SK-N-SH treated with all-trans-retinoic acid at 6 μM for 48 hours (cell line): Measurements from ENCODE around the gene P4HTM.

ENCODE experiments used
- ATAC-seq: fragments of 200-7000 bp; cut with Tn5 transposase; 3 replicates; pipeline ENCODE4 v1.9.1; 2020; ENCODE audit warnings: mild to moderate bottlenecking, moderate library complexity
- ARNTL ChIP-seq: fragments of 450-650 bp; formaldehyde crosslinking; IDR thresholded peaks from 2 replicates; pipeline ENCODE4 v1.5.0; 2020; ENCODE audit warnings: low read depth, mild to moderate bottlenecking, moderate library complexity, borderline replicate concordance
- CREB5 ChIP-seq: fragments of 250-450 bp; sonication (Bioruptor Pico); IDR thresholded peaks from 2 replicates; pipeline ENCODE4 v1.5.1; 2020; ENCODE audit warnings: low read depth, mild to moderate bottlenecking, moderate library complexity
- CSRNP3 ChIP-seq: fragments of 250-450 bp; sonication (Bioruptor Pico); IDR thresholded peaks from 2 replicates; pipeline ENCODE4 v1.5.1; 2021; ENCODE audit warnings: mild to moderate bottlenecking, moderate library complexity
- ESRRG ChIP-seq: fragments of 250-450 bp; sonication (Bioruptor Pico); IDR thresholded peaks from 2 replicates; pipeline ENCODE4 v1.6.1; 2021; ENCODE audit warnings: mild to moderate bottlenecking
- GLIS3 ChIP-seq: fragments of 250-450 bp; sonication (Bioruptor Pico); IDR thresholded peaks from 2 replicates; pipeline ENCODE4 v1.5.0; 2020; ENCODE audit warnings: mild to moderate bottlenecking, moderate library complexity
- OSR1 ChIP-seq: fragments of 250-450 bp; sonication (Bioruptor Pico); IDR thresholded peaks from 2 replicates; pipeline ENCODE4 v1.8.0; 2022; ENCODE audit warnings: moderate library complexity, mild to moderate bottlenecking, inconsistent platforms
- PATZ1 ChIP-seq: fragments of 250-450 bp; sonication (Bioruptor Pico); IDR thresholded peaks from 2 replicates; pipeline ENCODE4 v1.8.0; 2020; ENCODE audit warnings: mild to moderate bottlenecking, moderate library complexity, borderline replicate concordance
- PPARA ChIP-seq: fragments of 250-450 bp; sonication (Bioruptor Pico); IDR thresholded peaks from 2 replicates; pipeline ENCODE4 v1.5.0; 2020; ENCODE audit warnings: mild to moderate bottlenecking, borderline replicate concordance
- RARB ChIP-seq: fragments of 250-450 bp; sonication (Bioruptor Pico); IDR thresholded peaks from 2 replicates; pipeline ENCODE4 v1.8.0; 2021; ENCODE audit warnings: mild to moderate bottlenecking, moderate library complexity
- SNAI2 ChIP-seq: fragments of 250-450 bp; sonication (Bioruptor Pico); IDR thresholded peaks from 2 replicates; pipeline ENCODE4 v1.5.0; 2020; ENCODE audit warnings: mild to moderate bottlenecking, moderate library complexity
- TCF4 ChIP-seq: fragments of 250-450 bp; sonication (Bioruptor Pico); IDR thresholded peaks from 2 replicates; pipeline ENCODE4 v1.8.0; 2021; ENCODE audit warnings: mild to moderate bottlenecking, moderate library complexity, borderline replicate concordance
- TSHZ2 ChIP-seq: fragments of 250-450 bp; sonication (Bioruptor Pico); IDR thresholded peaks from 2 replicates; pipeline ENCODE4 v1.5.0; 2020; ENCODE audit warnings: mild to moderate bottlenecking, moderate library complexity
- ZC3H10 ChIP-seq: fragments of 250-450 bp; sonication (Bioruptor Pico); IDR thresholded peaks from 2 replicates; pipeline ENCODE4 v1.5.1; 2021; ENCODE audit warnings: mild to moderate bottlenecking, moderate library complexity
- ZFP3 ChIP-seq: fragments of 250-450 bp; sonication (Bioruptor Pico); IDR thresholded peaks from 2 replicates; pipeline ENCODE4 v1.5.0; 2020; ENCODE audit warnings: mild to moderate bottlenecking, moderate library complexity
- ZFP30 ChIP-seq: fragments of 450-650 bp; formaldehyde crosslinking; IDR thresholded peaks from 2 replicates; pipeline ENCODE4 v1.5.0; 2022; ENCODE audit warnings: mild to moderate bottlenecking, moderate library complexity
- ZNF565 ChIP-seq: fragments of 450-650 bp; formaldehyde crosslinking; conservative IDR thresholded peaks from 2 replicates; pipeline ENCODE4 v1.5.0; 2020; ENCODE audit warnings: low read depth, mild to moderate bottlenecking, moderate library complexity
- ZNF70 ChIP-seq: fragments of 450-650 bp; formaldehyde crosslinking; IDR thresholded peaks from 2 replicates; pipeline ENCODE4 v1.5.0; 2020; ENCODE audit warnings: mild to moderate bottlenecking, moderate library complexity

The P4HTM gene

GRCh38 chr3:48990636-48991469 lies 812 bp downstream of the P4HTM start:
- ATAC-seq, result no peak

GRCh38 chr3:48991851-48992545 lies 2.0 kb downstream of the P4HTM start:
- no peak for ATAC-seq
- no peak for TF ChIP-seq ZFP3 (CRISPR knock-in tag)
- no peak for TF ChIP-seq RARB (CRISPR knock-in tag)
- no peak for TF ChIP-seq ESRRG (CRISPR knock-in tag)
- no peak for TF ChIP-seq TSHZ2 (CRISPR knock-in tag)
- TF ChIP-seq ARNTL (CRISPR knock-in tag), result no peak

More at GRCh38 chr3:48990636-48991469, 812 bp downstream of the P4HTM start:
- no peak for TF ChIP-seq ZFP30 (CRISPR knock-in tag)
- no peak for TF ChIP-seq CSRNP3 (CRISPR knock-in tag)
- no peak for TF ChIP-seq PATZ1
- no peak for TF ChIP-seq ZNF70
- no peak for TF ChIP-seq OSR1 (CRISPR knock-in tag)
- TF ChIP-seq SNAI2 (CRISPR knock-in tag), result no peak

GRCh38 chr3:48993834-48994233 lies 3.8 kb downstream of the P4HTM start:
- no peak for ATAC-seq
- TF ChIP-seq PPARA, result no peak
- TF ChIP-seq ZNF565, result no peak
- TF ChIP-seq TCF4 (CRISPR knock-in tag), result no peak
- TF ChIP-seq ESRRG (CRISPR knock-in tag), result no peak
- no peak for TF ChIP-seq TSHZ2 (CRISPR knock-in tag)
- no peak for TF ChIP-seq ZNF70
- TF ChIP-seq OSR1 (CRISPR knock-in tag), result no peak
- no peak for TF ChIP-seq GLIS3
- TF ChIP-seq PATZ1, result no peak
- no peak for TF ChIP-seq ZFP3 (CRISPR knock-in tag)
- no peak for TF ChIP-seq ZC3H10 (CRISPR knock-in tag)
- TF ChIP-seq SNAI2 (CRISPR knock-in tag), result no peak
- TF ChIP-seq CREB5 (CRISPR knock-in tag), result no peak
- TF ChIP-seq ARNTL (CRISPR knock-in tag), result no peak
